ENCODE results near the gene STEEP1.
A peak's percentile ranks its signal among the peaks of the same experiment; 100 is the strongest.
"Not testable (repeated sequence)": the region's sequence is repeated elsewhere in the genome, so short reads cannot be mapped to it uniquely, and the experiment has no call there.

The STEEP1 gene

GRCh38 chrX:119529345-119530276, 35.6 kb downstream of the STEEP1 start:
- DNase-seq = peak; percentile 68

GRCh38 chrX:119523664-119524184, 41.5 kb downstream of the STEEP1 start:
- DNase-seq = no peak

GRCh38 chrX:119521246-119521645, 44.0 kb downstream of the STEEP1 start:
- DNase-seq = no peak

- no peak for DNase-seq
Measured at GRCh38 chrX:119518371-119518770, 46.8 kb downstream of the STEEP1 start.

GRCh38 chrX:119516157-119516702, 49.0 kb downstream of the STEEP1 start:
- peak; percentile 58 for DNase-seq

- DNase-seq = peak; percentile 63
Measured at GRCh38 chrX:119512146-119512800, 52.9 kb downstream of the STEEP1 start.

- DNase-seq = no peak
Measured at GRCh38 chrX:119507206-119507605, 58.0 kb downstream of the STEEP1 start.

- DNase-seq = no peak
Measured at GRCh38 chrX:119505945-119506344, 59.3 kb downstream of the STEEP1 start.

- DNase-seq = not testable (repeated sequence)
Measured at GRCh38 chrX:119505145-119505544, 60.1 kb downstream of the STEEP1 start.

- DNase-seq = no peak
Measured at GRCh38 chrX:119503484-119503861, 61.7 kb downstream of the STEEP1 start.

- DNase-seq = no peak
Measured at GRCh38 chrX:119502727-119503483, 62.3 kb downstream of the STEEP1 start.

GRCh38 chrX:119501511-119502148, 63.6 kb downstream of the STEEP1 start:
- no peak for DNase-seq

- DNase-seq = no peak
Measured at GRCh38 chrX:119500061-119500800, 65.0 kb downstream of the STEEP1 start.

- peak; percentile 36 for DNase-seq
Measured at GRCh38 chrX:119497185-119497584, 68.0 kb downstream of the STEEP1 start.

- DNase-seq = no peak
Measured at GRCh38 chrX:119495734-119496726, 69.2 kb downstream of the STEEP1 start.

GRCh38 chrX:119493851-119494495, 71.2 kb downstream of the STEEP1 start:
- DNase-seq = not testable (repeated sequence)

GRCh38 chrX:119492463-119492862, 72.7 kb downstream of the STEEP1 start:
- DNase-seq = no peak

GRCh38 chrX:119489212-119490074, 75.8 kb downstream of the STEEP1 start:
- DNase-seq = no peak

GRCh38 chrX:119488749-119489148, 76.5 kb downstream of the STEEP1 start:
- DNase-seq = peak; percentile 33
